Lung microvascular endothelial cell (primary cell): ENCODE results near the gene UBE2L3. TPM values are rescaled to one million over a fixed set of nuclear protein-coding genes. Genes with fewer than 3 reads are reported as not detected.

ENCODE experiments used
- DNase-seq, 2 donors: peaks; one replicate each; pipeline versions ENCODE4 v3.0.0 to v3.0.0-alpha.2; 2010; ENCODE audit warnings: low read depth in 2 of 2
- total RNA-seq: library from RNA; depleted of rRNA; stranded (reverse); fragments of >200 nt; gene quantifications from 2 replicates; pipeline ENCODE4 v1.2.1, GENCODE V29; 2014

Gene UBE2L3
- total RNA-seq, 1 donor from 2014 or later = 21.4 TPM

DNA sequence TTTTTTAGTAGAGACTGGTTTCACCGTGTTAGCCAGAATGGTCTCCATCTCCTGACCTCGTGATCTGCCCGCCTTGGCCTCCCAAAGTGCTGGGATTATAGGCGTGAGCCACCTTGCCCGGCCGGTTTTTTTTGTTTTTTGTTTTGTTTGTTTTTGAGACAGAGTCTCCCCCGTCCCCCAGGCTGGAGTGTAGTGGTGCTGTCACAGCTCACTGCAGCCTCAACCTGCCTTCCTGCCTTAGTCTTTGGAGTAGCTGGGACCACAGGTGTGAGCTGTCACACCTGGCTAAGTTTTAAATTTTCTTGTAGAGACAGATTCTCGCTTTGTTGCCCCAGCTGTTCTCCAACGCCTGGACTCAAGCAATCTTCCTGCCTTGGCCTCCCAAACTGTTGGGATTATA is 101.5 kb downstream of the UBE2L3 start:
- DNase-seq = no peak

DNA sequence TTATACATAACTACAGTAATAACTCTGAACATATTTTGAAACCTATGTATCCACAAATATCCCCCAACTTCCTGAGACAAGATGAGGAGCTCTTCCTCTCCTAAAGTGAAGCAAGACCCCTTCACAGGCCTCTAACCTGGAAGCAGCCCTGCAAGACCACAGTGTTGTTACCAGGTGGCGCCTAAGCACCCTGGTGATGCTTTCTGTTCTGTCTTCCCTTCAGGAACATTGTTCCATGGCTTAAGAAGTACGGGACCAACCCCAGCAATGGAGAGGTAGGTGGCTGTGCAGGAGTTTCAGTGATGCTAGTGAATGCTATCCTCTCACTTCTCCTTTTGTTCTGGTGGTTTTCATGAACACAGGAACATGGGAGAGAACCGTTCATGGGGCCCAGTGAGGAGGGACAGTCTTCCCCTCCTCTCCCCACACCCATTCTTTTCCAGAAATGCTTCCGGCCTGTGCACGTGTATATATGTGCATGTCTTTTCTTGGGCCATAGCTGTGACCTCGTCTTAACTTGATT is 104.7 kb downstream of the UBE2L3 start:
- no peak for DNase-seq

Other genes starting within 250 kb of the UBE2L3 start
- gene RIMBP3B, start 184.0 kb upstream of the UBE2L3 start, total RNA-seq = under 0.01 TPM in 2 replicates
- 1.7 and 3.2 TPM in 2 replicates for gene HIC2, start 150.3 kb upstream of the UBE2L3 start, total RNA-seq
- 0.20 and 0.44 TPM in 2 replicates for gene TMEM191C, start 100.3 kb upstream of the UBE2L3 start, total RNA-seq
- under 0.01 TPM in 2 replicates for gene RIMBP3C, start 16.3 kb upstream of the UBE2L3 start, total RNA-seq
- 10.5 and 12.0 TPM in 2 replicates for gene YDJC, start 62.3 kb downstream of the UBE2L3 start, total RNA-seq
- gene CCDC116, start 65.0 kb downstream of the UBE2L3 start, total RNA-seq = not detected in 2 replicates
- 32.7 and 34.9 TPM in 2 replicates for gene SDF2L1, start 74.6 kb downstream of the UBE2L3 start, total RNA-seq
- 11.3 and 13.3 TPM in 2 replicates for gene PPIL2, start 98.3 kb downstream of the UBE2L3 start, total RNA-seq
- gene YPEL1, start 168.1 kb downstream of the UBE2L3 start, total RNA-seq = 2.8 and 5.2 TPM in 2 replicates